GM19324 (cell line): ENCODE measurements around the gene SNRPB2.

ENCODE experiments used
- ATAC-seq: cut with Tn5 transposase; IDR thresholded peaks from one replicate; pipeline ENCODE4 v1.9.1; 2021; ENCODE audit warnings: mild to moderate bottlenecking, moderate library complexity; ENCODE audit not compliant: unreplicated experiment, low FRiP score

SNRPB2 gene

GRCh38 chr20:16729565-16730460 is at the start of gene SNRPB2:
SNRPB2 (plus strand) TSS chr20:16730026; CDS start chr20:16731703, 1,677 bp downstream.
- ATAC-seq = peak; percentile 99

DNA sequence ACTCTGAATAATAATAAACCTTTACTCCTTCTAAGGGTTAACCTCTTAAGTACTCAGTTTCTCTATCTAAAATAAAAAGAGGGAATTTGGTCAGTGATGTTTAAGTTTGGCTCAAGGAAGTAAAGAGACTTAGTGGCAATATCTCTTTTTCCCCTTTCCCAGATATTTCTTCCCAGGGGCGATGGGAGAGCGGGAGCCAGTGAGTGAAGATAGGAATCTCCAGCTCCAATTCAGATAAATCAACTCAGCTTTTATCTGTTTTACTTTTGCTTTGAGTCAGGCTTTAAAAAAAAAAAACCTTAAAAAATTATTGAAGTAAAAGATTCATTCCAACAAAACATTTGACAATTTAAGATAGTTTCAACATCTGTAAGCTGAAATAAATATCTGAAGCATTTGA is 45.4 kb upstream of the SNRPB2 start:
- no peak for ATAC-seq

- no peak for ATAC-seq
Observed at GRCh38 chr20:16689906-16690305, 39.9 kb upstream of the SNRPB2 start.

DNA sequence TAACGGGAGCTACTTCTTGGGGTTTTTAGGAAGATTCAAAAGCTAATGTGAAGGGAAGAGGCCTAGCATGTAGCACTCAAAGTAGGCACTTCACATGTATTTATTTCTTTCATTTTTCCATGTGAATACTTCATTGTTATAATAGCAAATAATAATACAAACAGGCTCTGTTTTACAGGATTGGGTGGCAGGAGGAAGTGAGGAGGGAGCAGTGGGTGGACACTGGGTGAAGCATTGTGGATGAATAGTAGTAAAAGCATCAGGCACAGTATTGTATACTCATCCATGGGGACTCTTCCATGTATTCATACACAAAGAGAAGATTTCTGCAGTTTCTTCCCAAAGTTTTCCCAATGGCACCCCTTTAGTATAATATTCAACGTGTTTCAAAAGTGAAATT is 38.4 kb upstream of the SNRPB2 start:
- ATAC-seq = no peak

DNA sequence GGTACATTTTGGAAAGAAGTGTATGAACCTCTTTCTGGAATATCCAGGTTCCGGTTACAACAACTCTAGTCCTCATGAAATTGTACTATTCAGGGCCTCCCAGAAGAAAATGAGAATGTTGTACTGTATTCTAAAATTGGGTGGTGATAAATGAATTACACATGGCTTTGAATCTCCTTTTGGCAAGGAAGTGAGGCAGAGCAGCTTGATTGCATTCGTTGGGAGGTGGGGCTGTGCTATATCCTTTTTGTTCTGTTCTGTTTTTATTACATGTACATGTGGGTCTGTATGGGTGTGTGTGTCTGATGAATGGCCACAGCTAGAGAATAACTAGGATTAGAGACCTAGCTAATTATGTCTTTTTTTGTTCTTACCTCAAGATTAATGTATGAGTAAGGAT is 37.8 kb upstream of the SNRPB2 start:
- ATAC-seq = no peak

- no peak for ATAC-seq
Observed at GRCh38 chr20:16692442-16692841, 37.4 kb upstream of the SNRPB2 start.

DNA sequence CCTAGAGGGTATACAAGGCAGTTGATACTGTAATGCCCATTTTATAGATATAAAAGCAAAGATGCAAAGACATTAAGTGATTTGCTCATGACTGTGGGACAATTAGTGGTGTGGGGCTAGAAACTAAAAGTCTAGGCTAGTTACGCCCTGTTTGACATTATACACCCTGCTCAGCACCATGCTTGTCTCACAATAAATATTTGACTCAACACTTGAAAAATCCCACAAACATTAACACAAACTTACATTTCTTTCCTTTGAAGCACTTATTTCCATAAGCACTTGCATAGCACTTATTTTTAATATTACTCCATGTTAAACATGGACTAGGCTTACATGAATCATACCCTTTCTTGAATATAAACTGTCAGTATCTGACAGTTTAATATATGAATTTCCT is 36.5 kb upstream of the SNRPB2 start:
- ATAC-seq = no peak

- no peak for ATAC-seq
Observed at GRCh38 chr20:16694161-16694560, 35.7 kb upstream of the SNRPB2 start.

DNA sequence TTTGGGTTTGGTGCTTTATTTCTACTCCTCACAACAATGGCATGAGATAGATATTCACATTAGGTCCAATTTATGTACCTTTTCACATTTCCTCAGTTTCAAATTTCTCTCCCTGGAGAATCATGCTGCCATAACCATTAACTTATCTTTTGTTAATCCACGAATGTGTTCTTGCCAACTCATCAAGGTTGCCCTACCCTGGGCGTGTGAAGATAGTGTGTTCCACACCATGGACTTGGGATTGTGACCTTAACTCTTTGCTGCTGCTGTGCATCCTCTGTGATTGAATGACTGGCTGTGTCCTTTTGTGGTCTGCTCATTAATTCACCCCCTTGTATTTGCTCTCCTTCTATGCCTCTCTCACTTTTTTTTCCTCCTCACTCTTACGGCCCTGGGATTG is 34.2 kb upstream of the SNRPB2 start:
- ATAC-seq = no peak

DNA sequence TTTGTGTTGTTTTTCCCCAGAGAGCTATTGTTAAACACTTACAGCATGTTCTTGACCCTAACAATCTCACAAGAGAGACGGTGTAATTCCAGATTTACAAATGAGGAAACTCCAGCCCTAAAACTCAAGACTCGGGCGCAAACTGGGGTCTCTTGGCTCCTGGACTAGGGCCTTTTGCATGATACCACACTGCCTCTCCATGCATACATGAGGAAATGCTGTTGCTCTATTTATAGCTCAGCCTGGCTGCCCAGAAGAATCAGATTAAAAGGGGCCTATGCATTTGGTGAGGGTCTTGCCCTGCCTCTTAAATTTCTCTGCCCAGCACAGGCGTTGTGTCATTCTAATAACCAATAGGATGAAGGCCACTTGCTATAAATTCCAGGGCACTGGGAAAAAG is 30.5 kb upstream of the SNRPB2 start:
- no peak for ATAC-seq

DNA sequence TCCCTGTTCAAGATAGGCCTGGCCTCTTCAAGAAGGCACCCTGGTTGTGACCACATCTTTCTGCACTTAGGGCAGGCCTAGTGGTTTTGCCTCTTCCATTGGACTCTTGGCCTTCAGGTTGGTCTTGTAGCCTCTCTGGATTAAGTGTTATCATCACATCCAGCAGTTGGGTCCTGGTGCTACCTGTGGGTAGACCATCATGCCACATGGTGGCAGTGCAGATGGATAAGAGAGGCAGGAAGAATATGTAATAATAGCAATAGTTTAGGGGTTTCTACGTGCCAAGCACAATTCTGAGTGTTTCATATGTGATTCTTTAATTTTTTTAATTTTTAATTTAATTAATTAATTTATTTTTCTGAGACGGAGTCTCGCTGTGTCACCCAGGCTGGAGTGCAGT is 28.5 kb upstream of the SNRPB2 start:
- ATAC-seq = no peak

DNA sequence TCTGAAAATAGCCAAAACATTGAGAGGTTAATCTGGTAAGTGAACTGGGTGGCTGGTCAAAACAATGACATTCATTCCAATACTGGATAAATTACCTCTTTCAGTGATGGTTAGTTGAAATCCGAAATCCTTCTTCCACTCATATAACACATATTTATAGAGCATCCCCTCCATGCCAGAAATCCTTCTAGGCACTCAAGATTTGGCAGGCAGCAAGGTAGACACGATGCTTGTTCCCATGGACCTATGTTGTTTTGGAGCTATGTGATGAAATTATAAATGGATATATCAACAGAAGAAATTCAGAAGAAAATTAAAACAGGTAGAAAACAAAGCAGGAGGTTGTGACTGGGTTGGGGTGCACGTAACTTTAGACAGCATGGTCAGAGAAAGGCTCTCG is 26.3 kb upstream of the SNRPB2 start:
- no peak for ATAC-seq

DNA sequence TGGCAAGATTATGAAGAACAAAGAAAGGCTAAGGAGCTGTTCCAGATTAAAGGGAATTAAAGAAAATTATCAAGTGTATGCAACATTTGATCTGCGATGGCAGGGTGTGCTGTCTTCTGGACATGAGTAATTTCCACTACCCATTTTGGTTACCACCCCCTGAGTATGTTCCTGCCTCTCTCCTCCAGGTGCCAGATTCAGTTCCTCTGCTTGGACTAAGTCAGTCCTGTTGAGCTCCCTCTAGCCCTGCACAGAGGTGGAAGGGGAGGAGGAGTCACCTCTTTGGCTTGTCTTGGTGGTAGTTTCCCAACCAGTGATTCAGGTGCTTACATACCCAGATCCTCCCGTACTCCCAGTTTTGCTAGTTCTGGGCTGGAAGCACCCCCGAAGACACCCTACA is 22.2 kb upstream of the SNRPB2 start:
- no peak for ATAC-seq

DNA sequence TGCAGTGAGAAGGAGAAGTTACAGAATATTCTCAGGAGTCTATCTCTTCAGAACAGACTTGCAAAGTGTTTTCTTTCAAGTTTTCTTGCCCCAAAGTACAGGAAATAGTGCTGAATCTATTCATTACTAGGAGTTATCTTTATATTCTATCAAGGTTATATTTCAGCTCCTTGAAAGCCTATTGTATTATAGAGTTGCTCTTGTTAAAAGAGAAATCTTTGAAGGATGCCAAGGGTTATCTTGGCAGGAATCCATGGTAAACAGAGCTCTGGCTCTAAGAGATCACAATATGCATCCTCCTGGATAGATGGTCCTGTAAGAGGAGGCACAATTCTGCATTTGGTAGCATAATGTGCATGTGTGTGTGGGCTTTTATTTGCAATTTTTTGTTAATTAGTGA is 21.2 kb upstream of the SNRPB2 start:
- ATAC-seq = no peak

GRCh38 chr20:16709017-16709416 is 20.8 kb upstream of the SNRPB2 start:
- peak; percentile 68 for ATAC-seq

DNA sequence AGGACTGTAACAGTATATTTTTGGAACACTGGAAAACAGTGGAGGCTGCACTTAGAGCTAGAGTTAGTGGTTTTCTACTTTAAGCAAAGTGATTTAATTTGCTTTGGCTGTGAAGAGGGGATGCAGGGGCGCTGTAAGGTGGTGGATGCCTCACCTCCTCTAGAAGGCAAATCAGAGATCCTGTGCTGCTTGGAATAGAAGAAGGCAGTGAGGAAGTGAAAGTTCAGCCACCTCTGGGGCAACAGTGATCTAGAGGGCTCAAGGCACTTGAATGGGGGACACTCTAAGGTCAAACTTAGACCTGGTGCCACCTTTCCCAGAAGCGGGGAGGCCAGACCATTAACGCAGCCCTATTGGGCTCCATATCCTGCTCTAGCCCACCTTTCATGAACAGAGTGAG is 19.0 kb upstream of the SNRPB2 start:
- ATAC-seq = peak; percentile 59

GRCh38 chr20:16711661-16712258 is 18.1 kb upstream of the SNRPB2 start:
- ATAC-seq = no peak

- no peak for ATAC-seq
Observed at GRCh38 chr20:16712511-16712947, 17.3 kb upstream of the SNRPB2 start.

GRCh38 chr20:16713066-16713465 is 16.8 kb upstream of the SNRPB2 start:
- ATAC-seq = no peak

DNA sequence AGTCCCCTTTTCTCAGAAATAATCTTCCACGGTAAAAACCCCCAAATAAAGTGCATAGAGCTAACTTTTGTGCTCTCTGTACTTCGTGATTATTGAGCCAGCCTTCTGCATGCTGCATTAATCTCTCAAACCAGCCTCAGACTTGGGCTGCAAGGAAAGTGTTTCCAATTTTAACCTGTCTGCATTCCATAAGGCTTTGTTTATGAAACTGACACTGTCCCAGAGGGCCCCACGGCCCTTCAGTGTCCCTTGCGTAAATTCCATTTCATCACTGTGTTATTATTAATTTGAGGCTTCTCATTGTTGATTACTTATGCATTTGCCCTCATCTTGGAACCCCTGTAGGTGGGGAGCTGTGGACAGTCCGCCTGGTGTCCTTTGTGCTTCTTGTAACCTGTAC is 15.6 kb upstream of the SNRPB2 start:
- ATAC-seq = no peak

- ATAC-seq = no peak
Observed at GRCh38 chr20:16714751-16715150, 15.1 kb upstream of the SNRPB2 start.

DNA sequence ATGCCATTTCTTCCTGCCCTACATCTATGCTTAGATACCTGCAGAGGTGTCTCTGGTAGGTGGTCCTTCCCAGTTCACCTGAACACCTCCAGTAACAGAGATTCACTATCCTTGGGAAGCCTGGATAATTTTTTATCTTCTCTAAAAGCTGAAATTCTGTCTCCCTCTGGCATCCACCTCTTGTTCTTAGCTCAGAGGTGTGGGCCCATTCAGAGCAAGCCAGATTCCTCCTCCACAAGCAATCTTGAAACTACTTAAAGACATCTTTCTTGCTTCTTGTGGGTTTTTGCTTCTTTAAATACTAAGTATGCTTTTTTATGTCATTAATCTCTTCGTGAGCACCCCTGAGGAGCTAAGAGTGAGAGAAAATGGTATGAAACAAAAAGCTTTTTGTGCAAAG is 10.4 kb upstream of the SNRPB2 start:
- no peak for ATAC-seq
